ENCODE measurements around the gene RFC2. TPM values are rescaled to one million over a fixed set of nuclear protein-coding genes. Genes with fewer than 3 reads are reported as not detected.

Gene RFC2
- total and polyA plus RNA-seq, 10 of the 15 experiments (the other 5 are each of a cell fraction or from before 2014, with no cell fraction given), result 25.8 to 145 (median 90.9) TPM

GRCh38 chr7:74271742-74272141 lies 17.5 kb upstream of the RFC2 start (continued):
- TF ChIP-seq HDAC6 (IDR thresholded peaks at IDR 0.05; ENCODE audit: unreplicated experiment) (no peak), RBBP5 (conservative IDR thresholded peaks at IDR 0.05) (no peak), IRF5 (IDR thresholded peaks at IDR 0.05; ENCODE audit: borderline replicate concordance) (no peak), ZNF24 (IDR thresholded peaks at IDR 0.05) (peak; percentile 32; the same call in 1 of the 2 replicates), NKRF (conservative IDR thresholded peaks at IDR 0.05) (no peak; the same call in 1 of the 2 replicates), WRNIP1 (IDR thresholded peaks at IDR 0.05; ENCODE audit: borderline replicate concordance, low read depth, low read length) (no peak), STAT1 (conservative IDR thresholded peaks at IDR 0.05) (no peak), CBX5 (IDR thresholded peaks at IDR 0.05; ENCODE audit: low read depth) (no peak), RB1 (IDR thresholded peaks at IDR 0.05; ENCODE audit: borderline replicate concordance) (no peak), E2F4 (IDR thresholded peaks at IDR 0.05; ENCODE audit: low read depth, low read length) (no peak)
